Stomach (tissue), 9 donors: Measurements from ENCODE around the gene OTOL1. TPM values are rescaled to one million over a fixed set of nuclear protein-coding genes. Genes with fewer than 3 reads are reported as not detected.

Experiments used
- DNase-seq, 2 donors: peaks; one replicate each; pipeline versions ENCODE4 v3.0.0 to v3.0.0-alpha.2; 2013 to 2019
- H3K27ac ChIP-seq, 5 donors: fragments of 200-600 bp in 4 of 5; sonication (generic) in 4 of 5; one replicate each; pipeline ENCODE4 v1.5.1; 2013 to 2019; ENCODE audit warnings: mild to moderate bottlenecking in 1 of 5, moderate library complexity in 1 of 5
- H3K27me3 ChIP-seq, 3 donors: fragments of 200-600 bp; sonication (generic); one replicate each; pipeline ENCODE4 v1.5.1; 2017 to 2019; ENCODE audit warnings: mixed run types in 1 of 3
- H3K36me3 ChIP-seq, 4 donors: fragments of 200-600 bp; sonication (generic); 1 replicate in 3 of 4; 2 replicates in 1 of 4; pipeline ENCODE4 v1.5.1; 2016 to 2019
- H3K4me1 ChIP-seq, 4 donors: fragments of 200-600 bp; sonication (generic); one replicate each; pipeline ENCODE4 v1.5.1; 2016 to 2019
- H3K4me3 ChIP-seq, 4 donors: fragments of 200-600 bp; sonication (generic) in 3 of 4; one replicate each; pipeline ENCODE4 v1.5.1; 2016 to 2019; ENCODE audit warnings: mild to moderate bottlenecking in 1 of 4
- H3K9me3 ChIP-seq, 4 donors: fragments of 200-600 bp; sonication (generic); one replicate each; pipeline ENCODE4 v1.5.1; 2016 to 2019
- CTCF ChIP-seq, 7 experiments: fragments of 450-650 bp in 4 of 7; fragments of 200-600 bp in 3 of 7; sonication (generic) in 3 of 7; IDR thresholded peaks; one replicate each; pipeline ENCODE4 v1.5.1; 2016 to 2019; ENCODE audit warnings: antibody characterized with exemption in 7 of 7, control low read depth in 2 of 7, mild to moderate bottlenecking in 1 of 7
- EP300 ChIP-seq: sonication (generic); formaldehyde crosslinking; IDR thresholded peaks from one replicate; pipeline ENCODE4 v1.6.1; 2017; ENCODE audit warnings: antibody characterized with exemption
- POLR2A ChIP-seq, 4 donors: fragments of 450-650 bp; IDR thresholded peaks; one replicate each; pipeline ENCODE4 v1.6.1; 2016; ENCODE audit warnings: antibody characterized with exemption in 4 of 4, control low read depth in 2 of 4, mild to moderate bottlenecking in 1 of 4, moderate library complexity in 1 of 4
- POLR2AphosphoS5 ChIP-seq, 3 donors: sonication (generic); formaldehyde crosslinking; IDR thresholded peaks; one replicate each; pipeline ENCODE4 v1.6.1; 2016; ENCODE audit warnings: antibody characterized with exemption in 3 of 3
- WGBS, 5 donors: extraction: QIAGEN DNeasy Blood & Tissue Kit in 3 of 5; methylation state at CpG; one replicate each; pipeline versions ENCODE4 v1.1.5 to v1.1.7; 2013 to 2018; 5-methylcytosine and 5-hydroxymethylcytosine counted together
- intact Hi-C: fragments of 100-400 bp; cut with DNase I; formaldehyde crosslinking; loops from one replicate; pipeline ENCODE4 v1.15.1; 2023; ENCODE audit warnings: low total_unique reads
- polyA plus RNA-seq, 3 donors: library from polyadenylated mRNA; stranded (reverse); fragments of 200-250 nt; gene quantifications; one replicate each; pipeline ENCODE4 v1.2.3, GENCODE V29; 2013
- total RNA-seq, 5 donors: library from RNA; depleted of rRNA; stranded (reverse); fragments of >200 nt; gene quantifications; one replicate each; pipeline versions ENCODE4 v1.1.0 to v1.2.3, GENCODE V29; 2014 to 2016
- donor health status: healthy with polysubstance abuse.
- donor health status: Bipolar disorder and iron deficiency.
- donor health status: healthy.

The OTOL1 gene
- total and polyA plus RNA-seq, 8 donors: not detected

- 65 to 76% (median 69%) methylated on average over 6 of the region's 6 CpGs for WGBS, 5 donors
- H3K27ac ChIP-seq: no peak overlapping the region
- no peaks in the 10 kb centered on the region for H3K4me1 ChIP-seq
- TF ChIP-seq CTCF (IDR thresholded peaks at IDR 0.05): no peak
- TF ChIP-seq POLR2AphosphoS5 (IDR thresholded peaks at IDR 0.05): no peak
- TF ChIP-seq EP300: no peak
- no peak for TF ChIP-seq POLR2A (IDR thresholded peaks at IDR 0.05)
- no peaks in the 10 kb centered on the region for H3K9me3 ChIP-seq
- H3K4me3 ChIP-seq: no peak overlapping the region
- H3K27me3 ChIP-seq: no peaks in the 10 kb centered on the region
- H3K36me3 ChIP-seq: no peaks in the 10 kb centered on the region
- intact Hi-C loops: no loop called here
- DNase-seq: no peak
Observed at GRCh38 chr3:161552984-161553560, 56.5 kb downstream of the OTOL1 start.

Other genes with a start within 250 kb of the OTOL1 start
- 10 to 100 TPM in 3 of 5 donors, under 1 TPM in 2; 0.29 to 25.3 (median 20.5) TPM for gene SPTSSB, start 125.3 kb upstream of the OTOL1 start, total RNA-seq
- gene SPTSSB, start 125.3 kb upstream of the OTOL1 start, polyA plus RNA-seq: 10 to 100 TPM in 1 of 3 donors, 1 to 10 TPM in 2; 3.2 to 86.3 (median 3.6) TPM